ENCODE results near the gene RBM6. TPM values are rescaled to one million over a fixed set of nuclear protein-coding genes. Genes with fewer than 3 reads are reported as not detected.
"Not testable (repeated sequence)": the region's sequence is repeated elsewhere in the genome, so short reads cannot be mapped to it uniquely, and the experiment has no call there.

Gene RBM6
- polyA plus RNA-seq, 1 experiment, result 33.4 TPM

- TF ChIP-seq, protein P1, sequence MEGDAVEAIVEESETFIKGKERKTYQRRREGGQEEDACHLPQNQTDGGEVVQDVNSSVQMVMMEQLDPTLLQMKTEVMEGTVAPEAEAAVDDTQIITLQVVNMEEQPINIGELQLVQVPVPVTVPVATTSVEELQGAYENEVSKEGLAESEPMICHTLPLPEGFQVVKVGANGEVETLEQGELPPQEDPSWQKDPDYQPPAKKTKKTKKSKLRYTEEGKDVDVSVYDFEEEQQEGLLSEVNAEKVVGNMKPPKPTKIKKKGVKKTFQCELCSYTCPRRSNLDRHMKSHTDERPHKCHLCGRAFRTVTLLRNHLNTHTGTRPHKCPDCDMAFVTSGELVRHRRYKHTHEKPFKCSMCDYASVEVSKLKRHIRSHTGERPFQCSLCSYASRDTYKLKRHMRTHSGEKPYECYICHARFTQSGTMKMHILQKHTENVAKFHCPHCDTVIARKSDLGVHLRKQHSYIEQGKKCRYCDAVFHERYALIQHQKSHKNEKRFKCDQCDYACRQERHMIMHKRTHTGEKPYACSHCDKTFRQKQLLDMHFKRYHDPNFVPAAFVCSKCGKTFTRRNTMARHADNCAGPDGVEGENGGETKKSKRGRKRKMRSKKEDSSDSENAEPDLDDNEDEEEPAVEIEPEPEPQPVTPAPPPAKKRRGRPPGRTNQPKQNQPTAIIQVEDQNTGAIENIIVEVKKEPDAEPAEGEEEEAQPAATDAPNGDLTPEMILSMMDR (IDR thresholded peaks at IDR 0.05; ENCODE audit: insufficient read depth, low read depth, low read length), result no peak
- Histone ChIP-seq H3K36me3 (ENCODE audit: control insufficient read depth, insufficient read depth, low read length) (no peaks in the 10 kb centered on the region; the same call in 1 of the 2 replicates), H3K27me3 (ENCODE audit: control insufficient read depth, insufficient read depth, low read length) (no peaks in the 10 kb centered on the region), H3K4me3 (ENCODE audit: low read depth, low read length) (peak within 1 kb of the TSS; percentile 26)
- ChIA-PET POLR2A (no interaction called here), CTCF (no interaction called here)
- no peak for DNase-seq (ENCODE audit: low read depth)
These were observed 36.2 kb upstream of the RBM6 start, which contains the start of gene MST1R for GRCh38 chr3:49903451-49904424. Gene MST1R (minus strand): TSS chr3:49903873. CDS start chr3:49903609, 264 bp downstream.

GRCh38 chr3:49904448-49904847 lies 35.5 kb upstream of the RBM6 start:
- H3K36me3 ChIP-seq (ENCODE audit: control insufficient read depth, insufficient read depth, low read length); POLR2A ChIA-PET; H3K4me3 ChIP-seq (ENCODE audit: low read depth, low read length); H3K27me3 ChIP-seq (ENCODE audit: control insufficient read depth, insufficient read depth, low read length); DNase-seq (ENCODE audit: low read depth): not testable (repeated sequence)
- CTCF ChIA-PET, result interaction anchor here (1.5 kb wide), 1 partner anchor 365 kb away, joined by 3 read pairs; no protein-coding TSS in a partner anchor

- peak overlapping the region; percentile 19; the same call in 1 of the 2 replicates for H3K4me3 ChIP-seq (ENCODE audit: low read depth, low read length)
- DNase-seq (ENCODE audit: low read depth), result no peak
- H3K36me3 ChIP-seq (ENCODE audit: control insufficient read depth, insufficient read depth, low read length), result peaks cover 5% of the 10 kb centered on the region
- POLR2A ChIA-PET, result interaction anchor here (0.6 kb wide), 1 partner anchor 103 kb away, joined by 5 read pairs; the partner anchor contains the start of gene INKA1
- H3K27me3 ChIP-seq (ENCODE audit: control insufficient read depth, insufficient read depth, low read length), result no peaks in the 10 kb centered on the region
- CTCF ChIA-PET, result interaction anchor here (0.7 to 6.7 kb wide), 13 partner anchors 9 to 367 kb away, joined by 3 to 43 read pairs (median 4); partner anchors contain the start of genes INKA1, IP6K1 and MON1A
- TF ChIP-seq, protein P1 (IDR thresholded peaks at IDR 0.05; ENCODE audit: insufficient read depth, low read depth, low read length), result peak; percentile 85
These were observed 33.7 kb upstream of the RBM6 start for GRCh38 chr3:49906073-49906743.

GRCh38 chr3:49908373-49909199 lies 31.4 kb upstream of the RBM6 start:
- H3K36me3 ChIP-seq (ENCODE audit: control insufficient read depth, insufficient read depth, low read length), result peaks cover 8% of the 10 kb centered on the region
- CTCF ChIA-PET, result interaction anchor here (0.6 to 6.7 kb wide), 3 partner anchors 69 to 283 kb away, joined by 3 to 43 read pairs (median 4); partner anchors contain the start of genes GNAT1 and INKA1
- POLR2A ChIA-PET, result no interaction called here

More at GRCh38 chr3:49908373-49909199, 31.4 kb upstream of the RBM6 start:
- DNase-seq (ENCODE audit: low read depth), result no peak
- no peak overlapping the region for H3K4me3 ChIP-seq (ENCODE audit: low read depth, low read length)
- no peaks in the 10 kb centered on the region for H3K27me3 ChIP-seq (ENCODE audit: control insufficient read depth, insufficient read depth, low read length)
- TF ChIP-seq, protein P1 (IDR thresholded peaks at IDR 0.05; ENCODE audit: insufficient read depth, low read depth, low read length), result no peak

Data from BJ (cell line).